Stromal cell of bone marrow (primary cell): ENCODE measurements around the gene MICALL2.

Experiments used
- DNase-seq: peaks from one replicate; pipeline ENCODE4 v3.0.0-alpha.2; 2012; ENCODE audit warnings: low read depth

The MICALL2 gene

DNA sequence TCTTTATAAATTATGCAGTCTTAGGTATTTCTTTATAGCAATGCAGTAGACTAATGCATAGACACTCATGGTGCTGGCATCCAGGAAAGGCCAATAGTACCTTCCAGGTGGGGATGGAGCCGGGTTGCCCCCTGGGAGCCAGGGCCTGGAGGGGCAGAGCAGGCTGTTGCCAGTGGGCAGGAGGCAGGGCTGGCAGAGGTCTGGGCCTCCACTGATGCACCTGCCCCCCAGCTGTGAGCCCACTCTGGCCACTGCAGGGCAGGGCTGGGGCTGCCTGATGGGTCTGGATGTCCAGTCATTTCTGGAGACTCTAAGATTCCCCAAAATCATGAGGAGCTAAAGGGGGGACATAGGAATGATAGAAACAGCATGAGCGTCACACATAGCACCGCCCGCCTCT lies 66.7 kb downstream of the MICALL2 start:
- no peak for DNase-seq

DNA sequence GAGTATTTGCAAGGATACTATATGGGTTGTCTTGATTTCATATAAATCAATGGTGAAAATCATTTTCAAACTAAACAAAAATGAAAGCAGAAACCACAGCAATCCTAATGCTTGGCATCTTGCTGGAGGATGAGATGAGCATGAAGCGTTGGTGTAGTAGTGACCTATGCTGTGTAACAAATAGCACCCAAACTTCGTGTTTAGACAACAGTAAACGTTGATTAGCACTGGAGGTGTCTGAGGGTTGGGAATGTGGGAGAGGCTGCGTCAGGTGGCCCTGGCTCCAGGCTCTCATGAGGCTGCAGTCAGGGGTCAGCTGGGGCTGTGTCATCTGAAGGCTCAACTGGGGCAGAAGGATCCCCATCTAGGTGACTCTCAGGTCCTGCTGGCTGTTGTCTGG lies 67.8 kb downstream of the MICALL2 start:
- no peak for DNase-seq

DNA sequence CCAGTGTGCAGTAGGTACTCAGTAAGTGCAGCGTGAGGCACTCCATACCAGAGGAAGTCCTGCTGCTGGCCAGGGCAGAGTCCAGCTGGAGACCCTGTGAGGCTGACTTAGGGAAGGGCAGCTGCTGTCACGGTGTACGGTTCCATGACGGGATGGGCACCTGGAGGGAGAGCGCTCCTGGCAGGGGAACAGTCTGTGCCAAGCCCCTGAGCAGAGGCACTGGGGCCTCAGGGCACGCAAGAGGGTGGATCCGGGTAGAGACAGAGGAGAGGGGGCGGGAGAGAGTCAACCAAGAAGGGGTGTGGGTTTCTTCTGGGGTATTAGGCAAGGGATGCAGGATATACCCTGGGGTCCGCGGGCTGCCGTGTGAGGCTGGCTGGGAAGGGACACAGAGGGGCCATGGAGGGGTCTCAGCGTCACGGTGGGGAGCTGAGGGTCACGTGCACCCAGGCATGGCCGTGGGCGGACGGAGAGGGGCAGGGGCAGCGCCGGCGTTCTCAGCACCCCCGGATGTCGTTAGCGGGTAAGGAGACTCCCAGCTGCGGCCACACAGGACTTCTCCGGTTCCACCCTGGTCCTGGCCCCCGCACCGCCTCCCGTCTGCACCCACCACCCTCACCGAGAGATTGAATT lies 70.5 kb downstream of the MICALL2 start:
- DNase-seq = no peak

DNA sequence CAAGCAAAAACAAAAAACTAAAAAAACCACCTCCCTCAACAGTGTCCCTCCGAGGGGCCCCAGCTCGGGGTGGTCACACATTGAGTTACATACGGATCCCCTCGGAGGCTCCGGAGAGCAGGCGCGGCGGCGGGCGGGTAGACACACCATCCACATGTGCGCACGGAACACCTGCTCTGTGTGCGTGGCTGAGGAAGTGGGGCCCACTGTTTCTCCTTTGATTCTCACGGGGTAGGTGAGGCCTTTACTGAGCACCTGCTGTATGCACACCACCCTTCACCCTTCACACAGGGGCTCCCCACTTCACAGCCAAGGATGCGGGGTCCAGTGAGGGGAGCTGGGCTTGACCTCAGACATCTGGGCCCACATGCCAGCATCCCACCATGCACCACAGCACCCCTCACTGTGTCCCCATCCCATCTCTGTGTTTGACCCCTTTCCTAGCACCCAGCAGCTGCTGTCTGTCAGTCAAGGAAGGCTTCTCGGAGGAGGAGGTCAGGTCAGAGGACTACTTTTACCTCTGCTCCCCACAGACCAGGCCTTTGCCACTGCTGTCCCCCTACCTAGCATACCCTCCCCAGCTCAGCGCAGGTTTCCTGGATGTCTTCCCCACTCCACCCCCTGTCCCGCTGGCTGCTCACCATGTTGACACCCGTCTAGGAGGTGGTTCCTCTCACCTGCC lies 71.1 kb downstream of the MICALL2 start:
- no peak for DNase-seq

DNA sequence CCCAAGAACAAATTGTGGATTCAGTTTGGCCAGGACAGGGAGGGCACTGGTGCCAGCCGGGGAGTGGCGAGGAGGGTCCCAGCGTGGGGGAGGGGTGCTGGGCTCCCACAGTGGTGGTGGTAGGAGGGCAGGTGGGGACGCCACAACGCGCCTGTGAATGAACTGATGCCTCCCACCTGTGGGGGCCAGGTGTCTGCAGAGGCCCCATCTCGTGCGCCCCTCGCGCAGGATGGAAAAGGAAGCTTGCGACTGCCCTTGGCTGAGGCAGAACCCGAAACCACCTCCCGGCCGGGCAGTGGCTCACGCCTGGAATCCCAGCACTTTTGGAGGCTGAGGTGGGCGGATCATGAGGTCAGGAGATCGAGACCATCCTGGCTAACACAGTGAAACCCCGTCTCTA lies 72.0 kb downstream of the MICALL2 start:
- DNase-seq = no peak

DNA sequence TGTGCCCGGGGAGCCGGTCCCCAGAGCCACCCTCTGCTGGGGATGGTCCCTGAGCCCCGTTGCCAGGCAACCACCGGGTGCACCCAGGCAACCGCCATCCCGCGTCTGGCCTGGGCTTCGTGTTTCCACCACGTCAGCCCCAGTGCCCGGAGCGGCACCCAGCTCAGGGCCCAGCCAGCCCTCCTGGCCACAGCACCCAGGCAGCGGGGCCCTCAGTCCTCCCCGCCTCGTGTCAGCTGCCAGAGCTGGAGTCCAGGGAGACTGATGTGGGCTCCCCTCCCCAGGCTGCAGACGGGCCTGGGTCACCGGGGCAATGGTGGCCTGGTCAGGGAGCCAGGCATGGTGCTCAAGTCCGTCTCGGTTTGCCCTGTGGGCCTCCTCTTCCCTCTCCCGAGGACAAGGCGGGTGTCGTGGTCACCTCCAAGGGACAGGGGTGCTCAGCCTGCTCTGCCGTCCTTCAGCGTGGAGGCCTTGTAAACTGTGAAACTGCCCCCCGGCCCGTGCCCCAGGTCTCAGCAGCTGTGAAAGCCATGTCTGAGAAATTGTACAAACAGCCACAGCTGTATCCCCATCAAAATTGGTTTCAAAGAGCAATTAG lies 72.5 kb downstream of the MICALL2 start:
- no peak for DNase-seq

DNA sequence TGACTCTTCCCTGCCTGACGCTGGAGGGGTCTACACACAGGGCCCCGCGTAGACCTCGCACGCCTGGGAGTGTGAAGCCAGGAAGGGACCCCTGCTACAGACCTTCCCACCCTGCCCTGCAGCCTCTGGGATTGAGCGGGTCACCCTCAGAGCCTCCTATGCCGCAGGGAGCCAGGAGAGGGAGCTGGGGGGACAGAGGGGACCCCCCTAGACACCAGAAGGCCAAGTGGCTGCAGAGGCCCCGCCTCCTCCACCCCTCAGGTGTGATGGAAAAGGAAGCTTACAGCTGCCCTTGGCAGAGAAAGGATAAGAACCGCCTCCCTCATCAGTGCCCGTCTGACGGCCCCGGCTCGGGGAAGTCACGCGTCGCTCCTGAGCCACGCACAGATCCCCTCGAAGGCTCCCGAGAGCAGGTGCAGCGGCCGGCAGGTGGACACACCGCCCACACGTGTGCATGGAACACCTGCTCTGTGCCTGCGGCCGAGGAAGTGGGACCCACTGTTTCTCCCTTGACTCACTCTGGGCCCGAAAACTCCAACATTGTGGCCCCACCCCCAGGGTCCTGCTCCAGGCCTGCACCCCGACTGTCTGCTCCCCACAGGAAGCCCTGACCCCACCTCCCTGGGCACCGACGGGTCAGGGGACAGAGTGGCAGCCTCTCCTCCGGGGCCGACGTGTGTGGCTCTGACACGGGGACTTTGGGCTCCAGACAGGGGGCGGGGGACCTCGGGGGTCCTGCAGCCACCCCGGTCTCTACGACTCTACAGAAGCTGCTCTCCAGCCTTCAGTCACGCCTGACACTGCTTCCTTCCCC lies 73.3 kb downstream of the MICALL2 start:
- no peak for DNase-seq

DNA sequence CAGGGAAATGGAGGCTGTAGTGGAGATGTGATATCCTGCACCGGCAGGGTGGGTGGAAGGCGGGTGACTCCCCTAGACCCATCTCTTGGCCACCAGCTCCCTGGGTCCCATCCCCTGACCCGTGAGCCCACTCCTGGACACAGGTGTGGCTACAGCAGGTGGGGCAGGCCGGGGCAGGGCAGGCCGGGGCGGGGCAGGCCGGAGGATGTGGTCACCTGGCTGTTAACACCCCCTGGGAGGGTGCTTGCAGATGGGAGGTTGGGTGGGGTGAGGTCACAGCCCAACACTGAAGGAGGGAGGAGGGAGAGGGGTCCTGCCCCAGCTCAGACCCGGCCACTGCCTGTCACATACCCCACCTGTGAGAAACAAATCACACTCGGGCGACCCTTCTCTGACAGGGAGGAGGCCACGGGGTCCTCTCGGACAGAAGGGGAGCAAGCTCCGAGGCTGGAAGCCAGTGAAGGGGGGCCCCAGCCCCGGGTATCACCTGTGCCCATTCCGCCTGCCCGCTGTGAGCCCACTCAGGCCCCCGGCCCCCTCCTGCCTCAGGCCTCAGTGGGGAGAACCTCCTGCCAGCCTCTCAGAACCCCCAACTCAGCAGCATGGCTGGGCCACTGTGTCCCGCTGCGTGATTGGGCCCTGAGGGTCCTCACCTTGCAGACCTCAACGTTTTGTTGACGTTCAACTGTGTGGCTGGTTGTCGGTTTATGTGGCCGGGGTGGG lies 74.0 kb downstream of the MICALL2 start:
- DNase-seq = no peak
